Parathyroid adenoma (tissue), 2 donors: ENCODE results near the gene RIF1.

Source experiments
- H2AFZ ChIP-seq: fragments of 300-600 bp; sonication (generic); one replicate; pipeline ENCODE4 v1.7.0; 2017; ENCODE audit warnings: antibody characterized with exemption, mild to moderate bottlenecking
- H3K27ac ChIP-seq: fragments of 300-600 bp; sonication (generic); one replicate; pipeline ENCODE4 v1.7.0; 2017
- H3K27me3 ChIP-seq: fragments of 300-600 bp; sonication (generic); one replicate; pipeline ENCODE4 v1.7.0; 2017; ENCODE audit warnings: low read length; ENCODE audit not compliant: control insufficient read depth, insufficient read depth
- H3K36me3 ChIP-seq: fragments of 300-600 bp; sonication (generic); one replicate; pipeline ENCODE4 v1.7.0; 2017; ENCODE audit warnings: low read length; ENCODE audit not compliant: control insufficient read depth, insufficient read depth
- H3K4me1 ChIP-seq: fragments of 300-600 bp; sonication (generic); one replicate; pipeline ENCODE4 v1.7.0; 2017; ENCODE audit warnings: control low read depth
- H3K4me2 ChIP-seq: fragments of 300-600 bp; sonication (generic); one replicate; pipeline ENCODE4 v1.7.0; 2017; ENCODE audit warnings: low read length
- H3K4me3 ChIP-seq: fragments of 300-600 bp; sonication (generic); one replicate; pipeline ENCODE4 v1.7.0; 2017; ENCODE audit warnings: low read depth, low read length
- H3K79me2 ChIP-seq: fragments of 300-600 bp; sonication (generic); one replicate; pipeline ENCODE4 v1.7.0; 2017; ENCODE audit warnings: control low read depth
- H3K9ac ChIP-seq: fragments of 300-600 bp; sonication (generic); one replicate; pipeline ENCODE4 v1.7.0; 2017; ENCODE audit warnings: mild to moderate bottlenecking
- H3K9me3 ChIP-seq: fragments of 300-600 bp; sonication (generic); one replicate; pipeline ENCODE4 v1.7.0; 2017; ENCODE audit warnings: low read length; ENCODE audit not compliant: control insufficient read depth
- TF ChIP-seq, protein P1 (sequence below): fragments of 300-600 bp; sonication (generic); IDR thresholded peaks from one replicate; pipeline ENCODE4 v1.7.0; 2017; ENCODE audit warnings: antibody characterized with exemption, mild to moderate bottlenecking
- donor health status: primary hyperparathyroidism.

Gene RIF1

DNA sequence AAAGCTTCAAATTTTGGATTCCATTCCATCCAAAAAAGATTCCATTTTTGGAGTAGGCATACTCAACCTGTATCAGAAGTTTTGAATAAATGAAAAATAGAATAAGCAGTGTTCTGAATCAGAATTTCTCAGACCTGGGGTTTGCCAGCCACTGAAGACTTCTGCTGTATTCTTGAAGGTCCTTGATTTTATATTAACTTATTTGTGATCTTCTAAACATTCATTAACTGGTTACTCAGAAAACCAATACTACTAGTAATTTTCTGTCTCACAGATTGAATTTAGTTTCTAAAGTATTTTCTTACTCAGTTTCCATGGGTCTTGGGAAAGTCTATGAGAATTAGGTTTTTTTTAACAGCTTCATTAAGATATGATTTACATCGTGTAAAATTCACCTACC lies 60.9 kb downstream of the RIF1 start:
- H2AFZ ChIP-seq = no peak overlapping the region
- no peaks in the 10 kb centered on the region for H3K4me1 ChIP-seq
- H3K79me2 ChIP-seq = no peaks in the 10 kb centered on the region
- H3K4me2 ChIP-seq = no peak overlapping the region
- TF ChIP-seq, protein P1, sequence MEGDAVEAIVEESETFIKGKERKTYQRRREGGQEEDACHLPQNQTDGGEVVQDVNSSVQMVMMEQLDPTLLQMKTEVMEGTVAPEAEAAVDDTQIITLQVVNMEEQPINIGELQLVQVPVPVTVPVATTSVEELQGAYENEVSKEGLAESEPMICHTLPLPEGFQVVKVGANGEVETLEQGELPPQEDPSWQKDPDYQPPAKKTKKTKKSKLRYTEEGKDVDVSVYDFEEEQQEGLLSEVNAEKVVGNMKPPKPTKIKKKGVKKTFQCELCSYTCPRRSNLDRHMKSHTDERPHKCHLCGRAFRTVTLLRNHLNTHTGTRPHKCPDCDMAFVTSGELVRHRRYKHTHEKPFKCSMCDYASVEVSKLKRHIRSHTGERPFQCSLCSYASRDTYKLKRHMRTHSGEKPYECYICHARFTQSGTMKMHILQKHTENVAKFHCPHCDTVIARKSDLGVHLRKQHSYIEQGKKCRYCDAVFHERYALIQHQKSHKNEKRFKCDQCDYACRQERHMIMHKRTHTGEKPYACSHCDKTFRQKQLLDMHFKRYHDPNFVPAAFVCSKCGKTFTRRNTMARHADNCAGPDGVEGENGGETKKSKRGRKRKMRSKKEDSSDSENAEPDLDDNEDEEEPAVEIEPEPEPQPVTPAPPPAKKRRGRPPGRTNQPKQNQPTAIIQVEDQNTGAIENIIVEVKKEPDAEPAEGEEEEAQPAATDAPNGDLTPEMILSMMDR = no peak
- no peak overlapping the region for H3K27ac ChIP-seq
- no peaks in the 10 kb centered on the region for H3K36me3 ChIP-seq
- H3K9ac ChIP-seq = no peak overlapping the region
- no peaks in the 10 kb centered on the region for H3K9me3 ChIP-seq
- no peaks in the 10 kb centered on the region for H3K27me3 ChIP-seq
- H3K4me3 ChIP-seq = no peak overlapping the region

DNA sequence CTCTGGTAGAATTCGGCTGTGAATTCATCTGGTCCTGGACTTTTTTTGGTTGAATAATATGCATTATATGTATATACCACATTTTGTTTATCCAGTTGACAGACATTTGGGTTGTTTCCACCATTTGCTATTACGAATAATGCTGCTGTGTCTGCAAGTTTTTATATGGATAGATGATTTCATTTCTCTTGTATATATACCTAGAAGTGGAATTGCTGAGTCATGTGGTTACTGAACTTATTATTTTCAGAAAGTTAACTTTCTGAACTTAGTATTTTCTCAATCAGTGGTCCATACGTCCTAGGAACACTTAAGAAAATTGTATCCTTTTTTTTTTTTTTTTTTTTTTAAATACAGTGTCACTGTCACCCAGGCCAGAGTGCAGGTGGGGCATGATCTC lies 63.3 kb downstream of the RIF1 start:
- H3K36me3 ChIP-seq = no peaks in the 10 kb centered on the region
- no peaks in the 10 kb centered on the region for H3K9me3 ChIP-seq
- no peak overlapping the region for H3K4me2 ChIP-seq
- no peak overlapping the region for H2AFZ ChIP-seq
- H3K4me1 ChIP-seq = no peaks in the 10 kb centered on the region
- H3K79me2 ChIP-seq = no peaks in the 10 kb centered on the region
- H3K9ac ChIP-seq = no peak overlapping the region
- TF ChIP-seq, protein P1 = no peak
- H3K27ac ChIP-seq = no peak overlapping the region
- H3K4me3 ChIP-seq = no peak overlapping the region
- H3K27me3 ChIP-seq = no peaks in the 10 kb centered on the region

DNA sequence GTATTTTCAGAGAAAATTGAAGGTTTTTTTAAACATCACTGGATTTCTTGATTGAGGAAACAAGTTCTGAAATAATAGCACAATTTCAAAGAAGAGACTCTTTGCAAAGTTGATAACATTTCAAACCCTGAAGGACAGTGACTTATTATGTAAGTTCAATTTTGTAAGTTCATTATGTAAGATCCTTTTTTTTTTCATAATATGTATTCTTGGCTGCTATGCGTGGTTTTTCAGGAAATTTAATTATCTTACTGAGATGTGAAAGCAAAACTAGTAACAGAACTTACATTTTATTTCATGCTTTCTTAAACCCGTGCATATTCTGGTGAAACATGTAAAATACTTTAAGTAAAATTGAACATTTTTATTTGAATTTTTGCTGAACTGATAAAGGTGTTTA lies 65.4 kb downstream of the RIF1 start:
- Histone ChIP-seq H3K4me2 (no peak overlapping the region), H3K9me3 (no peaks in the 10 kb centered on the region), H3K79me2 (no peaks in the 10 kb centered on the region), H3K27ac (no peak overlapping the region), H3K4me3 (no peak overlapping the region), H3K9ac (no peak overlapping the region), H3K36me3 (no peaks in the 10 kb centered on the region), H2AFZ (no peak overlapping the region), H3K4me1 (no peaks in the 10 kb centered on the region), H3K27me3 (no peaks in the 10 kb centered on the region)
- TF ChIP-seq, protein P1 = no peak

DNA sequence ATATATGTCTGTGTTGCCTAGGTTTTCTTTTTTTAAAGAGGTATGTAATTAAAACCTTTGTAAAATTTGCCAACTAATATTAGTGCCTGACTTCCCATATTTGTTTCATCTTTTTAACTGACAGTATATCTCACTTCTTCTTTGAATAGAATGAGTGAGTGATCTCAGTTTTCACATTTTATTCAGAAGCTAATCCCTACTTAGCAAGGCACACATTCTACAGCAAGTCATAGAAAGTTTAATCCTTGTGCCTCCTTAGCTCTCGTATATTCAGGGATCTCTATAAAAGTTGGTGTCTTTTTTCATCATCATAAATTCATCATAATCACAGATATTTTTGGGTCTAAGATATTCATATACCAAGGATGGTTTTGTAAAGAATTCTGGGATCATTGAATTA lies 66.6 kb downstream of the RIF1 start:
- H3K36me3 ChIP-seq = no peaks in the 10 kb centered on the region
- H3K4me3 ChIP-seq = no peak overlapping the region
- no peak overlapping the region for H3K4me2 ChIP-seq
- no peak overlapping the region for H3K27ac ChIP-seq
- no peaks in the 10 kb centered on the region for H3K27me3 ChIP-seq
- no peak overlapping the region for H2AFZ ChIP-seq
- H3K9ac ChIP-seq = no peak overlapping the region
- TF ChIP-seq, protein P1 = no peak
- H3K79me2 ChIP-seq = no peaks in the 10 kb centered on the region
- no peaks in the 10 kb centered on the region for H3K4me1 ChIP-seq
- H3K9me3 ChIP-seq = no peaks in the 10 kb centered on the region

DNA sequence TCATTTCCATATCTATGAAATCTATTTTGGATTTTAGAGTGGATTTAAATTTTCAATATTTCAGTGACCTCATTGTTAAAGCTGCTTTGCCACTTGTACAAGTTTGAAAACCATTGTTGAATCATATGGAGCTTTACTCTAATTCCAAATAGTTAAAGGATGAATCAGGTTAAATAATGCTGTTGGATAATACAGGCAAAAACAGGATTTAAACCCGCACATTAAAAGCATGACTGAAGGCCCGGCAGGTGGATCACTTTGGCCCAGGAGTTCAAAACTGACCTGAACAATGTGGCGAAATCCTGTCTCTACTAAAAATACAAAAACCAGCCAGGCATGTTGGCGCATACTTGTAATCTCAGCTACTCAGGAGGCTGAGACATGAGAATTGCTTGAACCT lies 68.3 kb downstream of the RIF1 start:
- Histone ChIP-seq H3K4me1 (no peaks in the 10 kb centered on the region), H3K9me3 (no peaks in the 10 kb centered on the region), H2AFZ (no peak overlapping the region), H3K27ac (no peak overlapping the region), H3K79me2 (no peaks in the 10 kb centered on the region), H3K4me3 (no peak overlapping the region), H3K27me3 (no peaks in the 10 kb centered on the region), H3K9ac (no peak overlapping the region), H3K4me2 (no peak overlapping the region), H3K36me3 (no peaks in the 10 kb centered on the region)
- TF ChIP-seq, protein P1 = no peak
